HepG2 (cell line): ENCODE measurements around the gene NWD2. TPM values are rescaled to one million over a fixed set of nuclear protein-coding genes. Genes with fewer than 3 reads are reported as not detected.

Experiments
- ATAC-seq: fragments of 200-7000 bp; cut with Tn5 transposase; 3 replicates; pipeline ENCODE4 v1.9.1; 2020; ENCODE audit warnings: mild to moderate bottlenecking, moderate library complexity
- BruUV-seq: library from RNA; stranded (reverse); fragments of 400-500 nt; replicated peaks from 2 replicates; lab custom pipeline; 2021; lab: Mats Ljungman, UMichigan
- CTCF ChIA-PET: fragments of 300-600 bp; formaldehyde crosslinking; extraction: SDS; loops from one replicate; lab custom pipeline; 2021; ENCODE audit warnings: low total read pairs, inconsistent platforms, low intra/inter-chr PET ratio; lab: Yijun Ruan, JAX
- POLR2A ChIA-PET: fragments of 350-600 bp; sonication (Branson Sonifier 250); formaldehyde crosslinking; loops from one replicate; lab custom pipeline; 2020; ENCODE audit warnings: antibody characterized with exemption, inconsistent platforms; lab: Yijun Ruan, JAX
- DNase-seq: peaks from one replicate; pipeline ENCODE4 v3.0.0-alpha.2; 2015; ENCODE audit warnings: low spot score
- FAIRE-seq: peaks from 3 replicates; lab custom pipeline; 2011; peaks lifted over from hg19 to GRCh38; lab: Jason Lieb, UNC
- H2AFZ ChIP-seq: one replicate; pipeline ENCODE4 v1.6.1; 2011; ENCODE audit warnings: low read length, inconsistent platforms
- H3K27ac ChIP-seq: fragments of 300-600 bp; 3 replicates; pipeline ENCODE4 v1.8.0; 2011; ENCODE audit warnings: mixed run types, mild to moderate bottlenecking, mixed read lengths, low read length, inconsistent platforms; ENCODE audit not compliant: insufficient read depth; ENCODE audit errors: extremely low read length
- H3K27me3 ChIP-seq, 2 experiments: fragments of 200-600 bp in 1 of 2; 2 replicates in 1 of 2; 3 replicates in 1 of 2; pipeline versions ENCODE4 v1.6.0 to v1.8.0; 2011; ENCODE audit warnings: low read length in 2 of 2, mild to moderate bottlenecking in 2 of 2, moderate library complexity in 2 of 2, inconsistent platforms in 1 of 2; ENCODE audit not compliant: insufficient read depth in 2 of 2, control insufficient read depth in 1 of 2
- H3K36me3 ChIP-seq, 2 experiments: fragments of 200-600 bp in 1 of 2; replicated peaks in 1 of 2; 2 replicates in 1 of 2; 3 replicates in 1 of 2; pipeline versions ENCODE4 v1.5.1 to v1.8.0; 2011; ENCODE audit warnings: low read length in 2 of 2, inconsistent platforms in 1 of 2; ENCODE audit not compliant: insufficient read depth in 2 of 2, control insufficient read depth in 1 of 2
- H3K4me1 ChIP-seq: 2 replicates; pipeline ENCODE4 v1.5.1; 2012; ENCODE audit warnings: low read length, inconsistent platforms; ENCODE audit not compliant: insufficient read depth
- H3K4me2 ChIP-seq: 2 replicates; pipeline ENCODE4 v1.6.0; 2011; ENCODE audit warnings: low read depth, low read length, inconsistent platforms
- H3K4me3 ChIP-seq, 3 experiments: fragments of 200-600 bp in 1 of 3; sonication (generic), shearing (Covaris generic) in 1 of 3; replicated peaks in 1 of 3; 2 replicates each; pipeline ENCODE4 v1.5.1; 2011 to 2016; ENCODE audit warnings: low read length in 3 of 3, inconsistent platforms in 2 of 3, low read depth in 2 of 3, mild to moderate bottlenecking in 2 of 3, control low read depth in 1 of 3, mixed read lengths in 1 of 3; ENCODE audit not compliant: insufficient read depth in 1 of 3
- H3K79me2 ChIP-seq: one replicate; pipeline ENCODE4 v1.6.1; 2011; ENCODE audit warnings: low read length, inconsistent platforms; ENCODE audit not compliant: insufficient read depth
- H3K9ac ChIP-seq: 2 replicates; pipeline ENCODE4 v1.6.0; 2011; ENCODE audit warnings: mild to moderate bottlenecking, low read depth, low read length, inconsistent platforms; ENCODE audit not compliant: insufficient read depth
- H3K9me3 ChIP-seq: 2 replicates; pipeline ENCODE4 v1.5.1; 2012; ENCODE audit warnings: mild to moderate bottlenecking, low read length
- H4K20me1 ChIP-seq: 2 replicates; pipeline ENCODE4 v1.6.0; 2011; ENCODE audit warnings: inconsistent platforms, mild to moderate bottlenecking, low read length, moderate library complexity; ENCODE audit not compliant: insufficient read depth
- ARNT2 ChIP-seq: sonication (generic); formaldehyde crosslinking; IDR thresholded peaks from 2 replicates; pipeline ENCODE4 v1.8.0; 2022; ENCODE audit warnings: mild to moderate bottlenecking, low read depth, missing genetic modification reagents, moderate library complexity
- ERF ChIP-seq: IDR thresholded peaks from 2 replicates; pipeline ENCODE4 v1.6.1; 2018; ENCODE audit warnings: missing biosample characterization, missing genetic modification reagents
- HDAC6 ChIP-seq: fragments of 200-600 bp; sonication (generic); IDR thresholded peaks from 2 replicates; pipeline ENCODE4 v1.7.0; 2017; ENCODE audit warnings: mild to moderate bottlenecking, antibody characterized with exemption, low read length, low read depth
- HNRNPK ChIP-seq: fragments of 200-400 bp; formaldehyde crosslinking; IDR thresholded peaks from 2 replicates; pipeline ENCODE4 v1.6.1; 2018; ENCODE audit warnings: low read length, low read depth, moderate library complexity, mild to moderate bottlenecking; ENCODE audit not compliant: poor library complexity, severe bottlenecking
- KDM3A ChIP-seq: IDR thresholded peaks from 2 replicates; pipeline ENCODE4 v1.6.1; 2018; ENCODE audit warnings: low read depth, missing compliant biosample characterization
- PHF20 ChIP-seq: sonication (generic); formaldehyde crosslinking; IDR thresholded peaks from 2 replicates; pipeline ENCODE4 v1.5.0; 2020; ENCODE audit warnings: mild to moderate bottlenecking, missing genetic modification reagents
- RBM22 ChIP-seq: fragments of 200-400 bp; formaldehyde crosslinking; optimal IDR thresholded peaks from 2 replicates; pipeline ENCODE3; 2017; ENCODE audit warnings: mild to moderate bottlenecking, low read length, moderate library complexity
- ZNF160 ChIP-seq: sonication (generic); formaldehyde crosslinking; IDR thresholded peaks from 2 replicates; pipeline ENCODE4 v1.8.0; 2022; ENCODE audit warnings: mild to moderate bottlenecking, inconsistent platforms, missing genetic modification reagents
- ZNF282 ChIP-seq: fragments of 450-650 bp; IDR thresholded peaks from 2 replicates; pipeline ENCODE4 v1.6.1; 2018; ENCODE audit not compliant: partially characterized antibody
- ZNF335 ChIP-seq: sonication (generic); formaldehyde crosslinking; IDR thresholded peaks from 2 replicates; pipeline ENCODE4 v1.4.0; 2020; ENCODE audit warnings: missing genetic modification reagents
- ZNF468 ChIP-seq: sonication (generic); formaldehyde crosslinking; IDR thresholded peaks from 2 replicates; pipeline ENCODE4 v1.8.0; 2022; ENCODE audit warnings: mild to moderate bottlenecking, moderate library complexity, missing genetic modification reagents
- ZNF678 ChIP-seq: sonication (generic); formaldehyde crosslinking; IDR thresholded peaks from 2 replicates; pipeline ENCODE4 v1.4.0; 2020; ENCODE audit warnings: mild to moderate bottlenecking, missing genetic modification reagents
- ZNF768 ChIP-seq: sonication (generic); formaldehyde crosslinking; IDR thresholded peaks from 2 replicates; pipeline ENCODE4 v1.4.0; 2020; ENCODE audit warnings: missing genetic modification reagents
- WGBS: methylation state at CpG from one replicate; pipeline ENCODE4 v1.1.6; 2017; ENCODE audit warnings: low lambda C conversion rate; 5-methylcytosine and 5-hydroxymethylcytosine counted together
- in situ Hi-C: cut with HindIII; loops from 2 replicates; pipeline ENCODE4 v1.10.0; 2017; ENCODE audit warnings: low pct_unique_long_range_greater_than_20kb; ENCODE audit not compliant: extremely low pct_ligation_motif_present
- intact Hi-C: fragments of 100-400 bp; cut with micrococcal nuclease; formaldehyde crosslinking; loops from one replicate; pipeline ENCODE4 v1.10.0; 2022; ENCODE audit not compliant: unreplicated experiment
- polyA plus RNA-seq, 8 experiments: library from polyadenylated mRNA; depleted of rRNA in 3 of 8; stranded (reverse) in 7 of 8; unstranded in 1 of 8; fragments of >200 nt; fragmentation: Illumina TruSeq in 4 of 8; extraction: Trizol in 4 of 8; gene quantifications; 2 replicates each; pipeline versions ENCODE4 v1.2.1 to v1.2.3, GENCODE V29; 2011 to 2016; ENCODE audit warnings: low read depth in 4 of 8, missing spikeins in 1 of 8, mixed read lengths in 1 of 8; ENCODE audit not compliant: insufficient read depth in 1 of 8
- total RNA-seq, 5 experiments: library from RNA; depleted of rRNA; stranded (reverse); fragments of >200 nt; fragmentation: Illumina TruSeq; extraction: Trizol; gene quantifications; 2 replicates each; pipeline ENCODE4 v1.2.3, GENCODE V29; 2016; ENCODE audit warnings: low read depth in 1 of 5
- TF ChIP-seq, protein P1 (sequence below): sonication (generic); formaldehyde crosslinking; IDR thresholded peaks from 2 replicates; pipeline ENCODE4 v1.8.1; 2022; ENCODE audit warnings: low read depth, mild to moderate bottlenecking, missing genetic modification reagents
- TF ChIP-seq, protein P2 (sequence below): sonication (generic); formaldehyde crosslinking; IDR thresholded peaks from 2 replicates; pipeline ENCODE4 v1.9.0; 2021; ENCODE audit warnings: missing genetic modification reagents, mild to moderate bottlenecking, borderline replicate concordance
- TF ChIP-seq, protein P3 (sequence below): fragments of 450-650 bp; IDR thresholded peaks from 2 replicates; pipeline ENCODE4 v1.6.1; 2016

The NWD2 gene
- total and polyA plus RNA-seq, 2 of the 13 experiments (the other 11 are each of a cell fraction or from before 2014, with no cell fraction given) = not detected

DNA sequence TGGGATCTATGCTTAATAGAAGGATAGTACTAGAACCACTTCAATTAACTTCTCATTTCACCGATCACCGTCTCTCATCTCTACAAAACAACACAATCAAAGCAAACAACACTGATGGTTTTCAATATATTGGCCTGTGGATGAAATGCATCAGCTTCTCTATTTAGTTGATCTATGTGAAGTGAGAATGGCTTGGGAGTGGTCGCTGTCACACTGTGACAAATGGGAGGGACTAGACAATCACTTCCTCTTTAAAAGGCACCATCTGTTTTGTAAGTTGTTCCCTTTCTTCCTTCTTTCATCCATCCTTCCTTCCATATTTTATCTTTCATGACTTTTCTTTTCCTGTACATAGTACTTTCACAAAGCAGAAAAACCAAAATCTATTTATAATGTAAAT is 23.9 kb upstream of the NWD2 start:
- Histone ChIP-seq H4K20me1 (no peaks in the 10 kb centered on the region), H3K4me3 (no peak overlapping the region), H3K4me2 (no peak overlapping the region), H3K27me3 (no peaks in the 10 kb centered on the region; a peak in 1 of 5 replicates), H3K9ac (no peak overlapping the region), H3K4me1 (no peaks in the 10 kb centered on the region), H2AFZ (no peak overlapping the region), H3K36me3 (no peaks in the 10 kb centered on the region), H3K79me2 (no peaks in the 10 kb centered on the region), H3K9me3 (no peaks in the 10 kb centered on the region), H3K27ac (no peak overlapping the region)
- ChIA-PET POLR2A (no interaction called here), CTCF (no interaction called here)
- DNase-seq (no peak), FAIRE-seq (no peak), ATAC-seq (no peak)
- intact Hi-C loops (no loop called here), in situ Hi-C loops (no loop called here)
- WGBS = 18% methylated on average over 3 of the region's 3 CpGs
- no TSS peak for BruUV-seq
- no peak for TF ChIP-seq ZNF678 (CRISPR knock-in tag)
- TF ChIP-seq ZNF160 (CRISPR knock-in tag) = no peak
- TF ChIP-seq, protein P1, sequence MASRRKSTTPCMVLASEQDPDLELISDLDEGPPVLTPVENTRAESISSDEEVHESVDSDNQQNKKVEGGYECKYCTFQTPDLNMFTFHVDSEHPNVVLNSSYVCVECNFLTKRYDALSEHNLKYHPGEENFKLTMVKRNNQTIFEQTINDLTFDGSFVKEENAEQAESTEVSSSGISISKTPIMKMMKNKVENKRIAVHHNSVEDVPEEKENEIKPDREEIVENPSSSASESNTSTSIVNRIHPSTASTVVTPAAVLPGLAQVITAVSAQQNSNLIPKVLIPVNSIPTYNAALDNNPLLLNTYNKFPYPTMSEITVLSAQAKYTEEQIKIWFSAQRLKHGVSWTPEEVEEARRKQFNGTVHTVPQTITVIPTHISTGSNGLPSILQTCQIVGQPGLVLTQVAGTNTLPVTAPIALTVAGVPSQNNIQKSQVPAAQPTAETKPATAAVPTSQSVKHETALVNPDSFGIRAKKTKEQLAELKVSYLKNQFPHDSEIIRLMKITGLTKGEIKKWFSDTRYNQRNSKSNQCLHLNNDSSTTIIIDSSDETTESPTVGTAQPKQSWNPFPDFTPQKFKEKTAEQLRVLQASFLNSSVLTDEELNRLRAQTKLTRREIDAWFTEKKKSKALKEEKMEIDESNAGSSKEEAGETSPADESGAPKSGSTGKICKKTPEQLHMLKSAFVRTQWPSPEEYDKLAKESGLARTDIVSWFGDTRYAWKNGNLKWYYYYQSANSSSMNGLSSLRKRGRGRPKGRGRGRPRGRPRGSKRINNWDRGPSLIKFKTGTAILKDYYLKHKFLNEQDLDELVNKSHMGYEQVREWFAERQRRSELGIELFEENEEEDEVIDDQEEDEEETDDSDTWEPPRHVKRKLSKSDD = no peak
- no peak for TF ChIP-seq ZNF468 (CRISPR knock-in tag)
- TF ChIP-seq ERF (CRISPR knock-in tag) = no peak
- no peak for TF ChIP-seq RBM22
- no peak for TF ChIP-seq HNRNPK
- no peak for TF ChIP-seq HDAC6
- TF ChIP-seq PHF20 (CRISPR knock-in tag) = no peak
- TF ChIP-seq ZNF768 (CRISPR knock-in tag) = no peak
- no peak for TF ChIP-seq ZNF282
- no peak for TF ChIP-seq KDM3A (CRISPR knock-in tag)
- TF ChIP-seq, protein P2, sequence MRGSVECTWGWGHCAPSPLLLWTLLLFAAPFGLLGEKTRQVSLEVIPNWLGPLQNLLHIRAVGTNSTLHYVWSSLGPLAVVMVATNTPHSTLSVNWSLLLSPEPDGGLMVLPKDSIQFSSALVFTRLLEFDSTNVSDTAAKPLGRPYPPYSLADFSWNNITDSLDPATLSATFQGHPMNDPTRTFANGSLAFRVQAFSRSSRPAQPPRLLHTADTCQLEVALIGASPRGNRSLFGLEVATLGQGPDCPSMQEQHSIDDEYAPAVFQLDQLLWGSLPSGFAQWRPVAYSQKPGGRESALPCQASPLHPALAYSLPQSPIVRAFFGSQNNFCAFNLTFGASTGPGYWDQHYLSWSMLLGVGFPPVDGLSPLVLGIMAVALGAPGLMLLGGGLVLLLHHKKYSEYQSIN = no peak
- TF ChIP-seq, protein P3, sequence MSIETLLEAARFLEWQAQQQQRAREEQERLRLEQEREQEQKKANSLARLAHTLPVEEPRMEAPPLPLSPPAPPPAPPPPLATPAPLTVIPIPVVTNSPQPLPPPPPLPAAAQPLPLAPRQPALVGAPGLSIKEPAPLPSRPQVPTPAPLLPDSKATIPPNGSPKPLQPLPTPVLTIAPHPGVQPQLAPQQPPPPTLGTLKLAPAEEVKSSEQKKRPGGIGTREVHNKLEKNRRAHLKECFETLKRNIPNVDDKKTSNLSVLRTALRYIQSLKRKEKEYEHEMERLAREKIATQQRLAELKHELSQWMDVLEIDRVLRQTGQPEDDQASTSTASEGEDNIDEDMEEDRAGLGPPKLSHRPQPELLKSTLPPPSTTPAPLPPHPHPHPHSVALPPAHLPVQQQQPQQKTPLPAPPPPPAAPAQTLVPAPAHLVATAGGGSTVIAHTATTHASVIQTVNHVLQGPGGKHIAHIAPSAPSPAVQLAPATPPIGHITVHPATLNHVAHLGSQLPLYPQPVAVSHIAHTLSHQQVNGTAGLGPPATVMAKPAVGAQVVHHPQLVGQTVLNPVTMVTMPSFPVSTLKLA = no peak
- TF ChIP-seq ARNT2 (CRISPR knock-in tag) = no peak
- TF ChIP-seq ZNF335 (CRISPR knock-in tag) = no peak
- TF ChIP-seq, all 625 proteins: peak for 0
